IPS DF 19.7 (cell line): ENCODE data around the gene BBS1.
"Not testable (repeated sequence)": the region's sequence is repeated elsewhere in the genome, so short reads cannot be mapped to it uniquely, and the experiment has no call there.

ENCODE experiments used
- DNase-seq: peaks from one replicate; pipeline ENCODE4 v3.0.0-alpha.2; 2013; ENCODE audit warnings: low read depth, low spot score

BBS1 gene

DNA sequence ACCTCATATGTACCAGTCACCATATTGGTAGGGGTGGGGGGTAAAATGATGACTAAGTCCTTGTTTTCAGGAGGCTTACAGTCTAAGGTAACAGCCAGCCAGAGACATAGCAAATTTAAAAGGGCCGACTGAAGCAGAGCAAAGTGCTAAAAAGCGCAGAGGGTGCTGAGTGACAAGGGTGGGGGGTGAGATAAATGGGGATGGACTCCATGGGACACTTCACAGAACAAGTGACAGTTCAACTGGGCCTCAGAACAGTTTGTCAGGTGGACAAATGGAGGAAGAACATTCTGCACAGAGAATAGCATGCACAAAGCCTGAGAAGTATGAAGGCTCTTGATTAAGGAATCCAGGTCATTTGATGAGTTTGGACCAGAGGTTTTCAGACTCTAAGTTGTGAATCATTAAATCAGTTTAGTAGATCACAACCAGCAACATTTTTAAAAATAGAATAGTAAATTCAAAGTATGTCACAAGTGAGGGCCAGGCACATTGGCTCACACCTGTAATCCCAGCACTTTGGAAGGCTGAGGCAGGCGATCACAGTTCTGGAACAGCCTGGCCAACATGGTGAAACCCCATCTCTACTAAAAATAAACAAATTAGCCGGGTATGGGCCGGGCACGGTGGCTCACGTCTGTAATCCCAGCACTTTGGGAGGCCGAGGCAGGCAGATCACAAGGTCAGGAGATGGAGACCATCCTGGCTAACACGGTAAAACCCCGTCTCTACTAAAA, 14.0 kb downstream of the BBS1 start:
- DNase-seq, result no peak

DNA sequence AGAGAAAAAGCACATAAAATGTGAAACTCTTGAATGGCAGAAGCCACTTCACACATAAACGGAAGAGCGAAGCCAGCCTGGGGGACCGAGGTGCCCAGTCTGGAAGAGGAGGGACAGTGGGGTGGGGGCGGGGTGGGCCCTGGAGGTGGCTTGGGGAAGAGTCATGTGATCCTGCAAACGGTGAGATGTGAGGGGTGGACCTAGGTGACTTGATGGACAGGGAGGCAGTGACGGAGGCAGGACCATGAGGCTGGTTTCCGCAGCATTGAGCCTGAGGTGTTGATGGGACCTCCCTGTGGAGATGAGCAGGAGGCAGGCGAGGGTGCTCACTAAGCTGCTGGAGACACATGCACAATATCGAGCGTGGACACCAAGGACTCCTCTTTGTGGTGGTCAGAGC, 18.6 kb downstream of the BBS1 start:
- no peak for DNase-seq

DNA sequence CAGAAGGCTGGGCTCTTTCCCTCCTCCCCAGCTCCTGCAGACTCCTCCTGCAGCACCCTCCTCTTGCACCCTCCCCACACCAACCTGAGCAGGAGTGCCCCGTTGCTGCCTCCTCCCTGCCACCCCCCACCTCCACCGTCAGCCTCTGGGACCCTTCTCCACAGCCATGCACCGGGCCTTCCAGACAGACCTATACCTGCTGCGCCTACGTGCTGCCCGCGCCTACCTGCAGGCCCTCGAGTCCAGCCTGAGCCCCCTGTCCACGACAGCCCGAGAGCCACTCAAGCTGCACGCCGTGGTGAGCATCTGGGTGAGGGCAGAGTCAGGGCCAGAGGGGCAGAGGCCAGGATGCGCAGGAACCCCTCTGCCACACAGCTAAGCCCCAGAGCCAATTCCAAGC, 19.2 kb downstream of the BBS1 start:
- DNase-seq, result no peak

DNA sequence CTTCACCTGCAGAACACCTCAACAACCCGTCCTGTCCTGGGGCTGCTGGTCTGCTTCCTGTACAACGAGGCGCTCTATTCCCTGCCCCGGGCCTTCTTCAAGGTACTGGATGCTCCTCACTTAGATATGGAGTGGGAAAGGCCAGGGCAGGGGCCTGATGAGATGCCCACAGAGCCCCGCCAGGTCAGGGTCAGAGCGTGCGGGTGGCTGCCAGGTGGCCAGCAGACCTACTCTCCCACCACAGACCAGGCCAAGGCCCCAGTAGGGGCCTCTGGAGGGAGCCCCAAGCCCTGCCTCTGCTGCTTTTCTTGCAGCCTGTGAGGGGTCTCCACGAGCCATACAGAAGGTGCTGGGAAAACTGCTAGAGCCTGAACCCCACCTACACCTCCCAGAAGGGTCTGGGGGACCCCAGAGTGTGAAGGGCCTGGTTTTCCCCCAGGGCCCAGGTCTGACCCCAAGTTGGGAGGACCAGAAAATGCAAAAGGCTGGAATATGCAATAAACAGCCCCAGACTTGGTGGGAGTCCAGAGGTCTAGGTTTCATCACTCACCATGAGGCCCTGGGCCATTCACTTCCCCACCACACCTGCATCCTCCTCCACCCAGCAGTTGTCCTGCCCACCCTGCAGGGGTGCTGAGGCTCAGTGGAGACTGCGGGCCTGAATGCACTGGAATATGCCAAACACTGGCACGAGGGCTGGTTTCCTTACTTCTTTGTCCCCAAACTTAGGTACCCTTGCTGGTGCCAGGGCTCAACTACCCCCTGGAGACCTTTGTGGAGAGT, 20.7 kb downstream of the BBS1 start:
- DNase-seq, result no peak

DNA sequence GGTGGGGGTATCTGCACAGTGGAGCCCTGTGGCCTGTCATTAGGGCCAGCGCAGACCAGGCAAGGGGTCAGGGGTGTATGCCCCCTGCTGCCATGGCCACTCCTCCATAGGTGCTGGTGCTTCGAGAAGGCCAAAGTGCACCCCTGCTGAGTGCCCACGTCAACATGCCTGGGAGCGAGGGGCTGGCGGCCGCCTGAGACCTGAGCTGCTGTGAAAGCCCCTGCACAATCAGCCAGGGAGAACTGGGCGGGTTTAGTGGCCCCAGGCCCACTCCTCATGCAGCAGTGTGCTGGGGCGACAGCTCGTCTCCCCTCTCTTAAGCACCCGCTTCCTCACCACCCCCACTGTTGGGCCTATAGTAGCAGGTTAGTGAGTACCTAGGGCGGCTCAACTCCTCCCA, 21.4 kb downstream of the BBS1 start:
- no peak for DNase-seq

DNA sequence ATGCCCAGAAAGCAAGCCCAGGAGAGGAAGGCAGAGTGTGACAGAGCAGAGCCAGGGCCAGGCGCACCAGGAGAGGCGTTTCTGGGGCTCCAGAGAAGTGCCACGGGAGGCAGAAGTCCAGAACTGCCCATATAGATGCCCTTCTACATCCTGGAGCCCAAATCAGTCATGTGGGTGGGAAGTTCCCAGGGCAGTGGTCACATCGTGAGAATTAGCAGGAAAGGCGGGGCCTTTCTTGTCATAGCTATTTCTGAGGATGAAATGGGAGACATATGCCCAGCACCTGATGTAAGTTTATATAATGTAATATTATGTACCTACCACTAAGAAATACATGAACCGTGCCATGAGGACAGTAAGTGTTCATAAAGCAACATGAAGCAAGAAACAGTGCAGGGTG, 22.3 kb downstream of the BBS1 start:
- no peak for DNase-seq

DNA sequence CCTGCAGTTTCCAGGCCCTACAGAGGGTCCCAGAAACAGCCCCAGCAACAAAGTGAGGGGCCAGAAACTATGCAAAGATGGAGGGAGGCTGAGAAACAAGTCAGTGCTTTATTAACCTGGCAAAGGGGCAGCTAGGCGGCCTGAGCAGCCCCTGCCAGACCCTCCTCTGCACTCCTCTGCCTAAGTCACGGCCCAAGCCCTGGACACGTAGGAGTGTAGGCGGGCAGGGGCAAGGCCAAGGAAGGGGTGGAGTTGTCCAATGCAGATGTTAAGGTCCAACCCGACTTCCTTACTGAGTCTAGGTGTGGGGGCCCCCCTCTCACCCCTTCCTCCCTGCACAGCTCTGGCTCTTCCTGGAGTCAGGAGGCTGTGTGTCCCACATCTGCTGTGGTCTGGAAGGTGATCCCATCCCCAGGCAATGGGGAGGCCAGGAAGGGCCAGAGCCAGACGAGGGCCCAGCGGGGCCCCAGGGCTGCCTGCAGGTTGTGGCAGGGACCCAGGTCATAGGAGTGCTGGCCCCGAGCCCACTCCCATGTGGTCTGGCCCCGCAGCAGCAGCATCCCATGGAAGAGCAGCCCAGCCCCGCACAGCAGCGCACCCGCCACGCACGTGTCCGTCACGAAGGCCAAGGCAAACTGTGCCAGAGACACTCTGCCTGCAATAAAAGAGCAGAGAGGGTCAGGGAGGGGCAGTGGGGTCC, 28.9 kb downstream of the BBS1 start:
- no peak for DNase-seq

DNA sequence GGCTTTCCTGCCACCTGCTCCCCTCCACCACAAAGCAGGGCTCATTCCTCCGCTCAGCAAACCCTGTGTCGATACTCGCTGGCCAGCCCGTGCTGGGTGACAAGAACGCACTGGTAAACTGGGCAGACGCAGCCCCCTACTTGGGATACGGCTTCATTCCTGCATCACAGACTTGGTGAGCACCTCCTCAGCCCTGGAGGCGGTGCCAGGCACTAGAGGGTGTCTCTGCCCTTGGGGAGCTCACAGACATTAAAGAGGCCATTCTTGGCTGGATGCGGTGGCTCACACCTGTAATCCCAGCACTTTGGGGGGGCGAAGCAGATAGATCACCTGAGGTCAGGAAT, 29.4 kb downstream of the BBS1 start:
- DNase-seq, result no peak

DNA sequence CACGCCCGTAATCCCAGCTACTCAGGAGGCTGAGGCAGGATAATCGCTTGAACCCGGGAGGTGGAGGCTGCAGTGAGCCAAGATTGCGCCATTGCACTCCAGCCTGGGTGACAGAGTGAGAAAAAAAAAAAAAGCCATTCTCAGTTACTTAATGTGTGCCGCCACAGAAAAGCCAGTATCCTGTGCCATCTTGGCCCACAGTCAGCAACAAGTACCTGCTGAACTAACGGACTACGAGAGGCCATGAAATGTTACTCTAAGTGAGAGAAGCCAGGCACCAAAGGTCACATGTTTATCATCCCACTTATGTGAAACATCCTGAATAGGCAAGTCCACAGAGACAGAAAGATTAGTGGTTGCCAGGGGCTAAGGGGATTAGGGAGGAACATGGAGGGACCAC, 30.2 kb downstream of the BBS1 start:
- DNase-seq, result not testable (repeated sequence)

DNA sequence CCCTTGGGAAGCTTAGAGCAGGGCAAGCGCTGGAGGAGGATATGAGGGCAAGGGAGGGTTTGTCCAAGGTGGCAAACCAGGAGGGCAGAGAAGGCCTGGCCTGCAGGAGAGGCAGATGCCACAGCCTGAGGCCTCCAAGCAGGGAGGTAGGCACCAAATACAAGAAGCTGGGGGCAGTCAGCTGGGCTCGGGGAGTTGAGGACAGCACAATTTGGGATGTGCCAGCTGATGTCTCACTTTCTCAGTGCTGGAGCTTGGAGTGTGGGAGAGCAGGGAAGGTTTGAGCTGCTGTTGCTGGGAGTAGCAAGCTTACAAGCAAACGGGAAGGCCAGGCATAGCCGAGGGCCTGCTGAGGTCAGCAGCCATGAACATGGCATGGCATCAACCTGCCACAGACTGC, 31.5 kb downstream of the BBS1 start:
- no peak for DNase-seq

DNA sequence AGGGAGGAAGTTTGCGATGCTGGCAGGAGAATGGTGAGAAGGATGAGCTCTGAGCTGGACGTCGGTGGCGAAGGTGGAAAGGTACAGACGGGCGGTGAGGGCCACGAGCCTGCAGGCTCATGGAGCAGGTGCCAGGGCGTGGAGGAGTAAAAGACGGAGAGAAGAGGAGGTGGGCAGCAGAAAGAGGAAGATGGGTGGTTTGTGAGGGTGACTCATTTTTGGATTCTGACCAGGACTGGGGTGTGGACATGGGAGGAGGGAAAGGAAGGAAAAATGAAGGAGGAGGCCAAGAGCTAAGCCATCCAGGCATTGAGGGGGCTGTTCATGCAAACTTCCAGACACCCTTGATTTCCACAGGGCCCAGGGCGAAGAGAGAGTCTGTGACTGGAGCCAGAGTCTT, 31.9 kb downstream of the BBS1 start:
- no peak for DNase-seq

DNA sequence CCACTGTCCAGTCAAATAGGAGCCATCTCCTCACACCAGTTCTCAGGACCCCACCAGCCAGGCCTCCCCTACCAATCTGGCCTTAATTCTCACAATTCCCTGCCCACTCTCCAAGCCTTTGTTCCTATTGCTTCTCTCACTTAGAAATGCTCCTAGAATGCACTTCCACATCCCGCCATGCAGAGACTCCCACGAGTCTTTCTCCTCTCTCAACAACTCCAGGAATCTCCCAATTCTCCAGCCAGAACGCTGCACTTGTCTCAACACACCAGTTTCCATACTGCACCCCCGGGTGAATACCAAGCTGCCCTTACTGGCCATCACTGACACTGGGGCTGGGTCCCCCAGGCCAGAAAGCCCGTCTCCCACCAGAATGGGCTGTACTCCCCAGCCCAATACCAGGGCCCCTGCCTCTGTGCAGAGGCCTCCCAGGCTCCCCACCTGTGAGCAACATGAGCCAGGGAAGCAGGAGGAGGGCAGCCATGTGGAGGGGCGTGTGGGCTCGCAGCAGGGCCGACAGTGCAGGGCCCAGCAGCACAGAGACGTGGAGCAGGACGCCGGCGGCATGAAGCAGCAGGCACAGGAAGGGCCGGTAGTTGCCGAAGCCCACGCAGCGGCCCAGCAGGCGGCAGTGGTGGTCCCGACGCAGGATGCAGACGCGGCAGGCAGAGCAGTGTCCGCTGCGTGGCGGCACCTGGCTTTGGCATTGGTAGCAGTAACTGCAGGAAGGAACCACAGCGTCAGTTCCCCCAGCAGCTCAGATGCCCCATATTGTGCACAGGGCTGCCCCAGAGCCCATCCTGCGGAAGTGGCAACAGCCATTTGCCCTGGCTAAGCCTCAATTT, 33.0 kb downstream of the BBS1 start:
- no peak for DNase-seq

DNA sequence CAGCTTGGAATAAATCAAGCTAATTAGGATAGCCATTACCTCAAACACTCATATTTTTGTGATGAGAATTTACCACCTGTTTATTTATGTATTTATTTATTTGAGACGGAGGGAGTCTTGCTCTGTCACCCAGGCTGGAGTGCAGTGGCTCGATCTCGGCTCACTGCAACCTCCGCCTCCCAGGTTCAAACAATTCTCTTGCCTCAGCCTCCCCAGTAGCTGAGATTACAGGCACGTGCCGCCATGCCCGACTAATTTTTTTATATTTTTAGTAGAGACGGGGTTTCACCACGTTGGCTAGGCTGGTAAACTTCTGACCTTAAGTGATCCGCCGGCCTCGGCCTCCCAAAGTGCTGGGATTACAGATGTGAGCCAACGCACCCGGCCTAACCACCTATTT, 34.5 kb downstream of the BBS1 start:
- DNase-seq, result not testable (repeated sequence)

DNA sequence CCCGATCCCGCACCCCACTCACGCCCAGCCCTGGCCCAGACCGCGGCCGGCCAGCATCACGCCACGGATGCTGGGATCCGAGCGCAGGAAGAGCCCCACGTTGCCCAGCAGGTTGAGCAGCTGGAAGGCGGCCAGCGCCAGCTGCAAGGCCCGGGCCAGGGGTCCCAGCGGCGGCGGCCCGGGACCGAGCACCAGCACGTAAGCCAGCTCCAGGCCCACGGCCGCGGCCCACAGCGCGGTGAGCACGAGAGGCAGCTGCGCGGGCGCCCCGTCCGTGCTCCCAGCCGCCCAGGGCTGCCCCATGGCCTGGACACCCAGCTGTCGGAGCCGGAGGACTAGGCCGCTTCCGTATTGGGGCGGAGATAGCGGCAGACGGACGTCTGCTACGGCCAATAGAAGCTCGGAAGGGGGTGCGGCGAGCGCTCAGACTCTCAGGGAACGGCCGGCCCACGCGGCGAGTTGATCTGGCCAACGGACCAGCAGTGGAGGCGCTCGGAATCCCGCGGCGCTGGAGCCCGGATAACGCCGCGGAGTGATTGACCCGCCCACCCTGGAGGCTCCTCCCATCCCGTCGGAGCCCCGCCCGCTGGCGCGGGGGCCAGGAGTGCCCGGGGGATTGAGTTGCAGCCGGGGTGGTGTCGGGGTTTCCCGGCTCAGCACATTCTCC, 35.4 kb downstream of the BBS1 start, which contains the start of gene ZDHHC24:
ZDHHC24 (minus strand) TSS at position 348 of the 667 bp plus-strand sequence; CDS start at position 303, 45 bp downstream.
- peak; percentile 82 for DNase-seq

DNA sequence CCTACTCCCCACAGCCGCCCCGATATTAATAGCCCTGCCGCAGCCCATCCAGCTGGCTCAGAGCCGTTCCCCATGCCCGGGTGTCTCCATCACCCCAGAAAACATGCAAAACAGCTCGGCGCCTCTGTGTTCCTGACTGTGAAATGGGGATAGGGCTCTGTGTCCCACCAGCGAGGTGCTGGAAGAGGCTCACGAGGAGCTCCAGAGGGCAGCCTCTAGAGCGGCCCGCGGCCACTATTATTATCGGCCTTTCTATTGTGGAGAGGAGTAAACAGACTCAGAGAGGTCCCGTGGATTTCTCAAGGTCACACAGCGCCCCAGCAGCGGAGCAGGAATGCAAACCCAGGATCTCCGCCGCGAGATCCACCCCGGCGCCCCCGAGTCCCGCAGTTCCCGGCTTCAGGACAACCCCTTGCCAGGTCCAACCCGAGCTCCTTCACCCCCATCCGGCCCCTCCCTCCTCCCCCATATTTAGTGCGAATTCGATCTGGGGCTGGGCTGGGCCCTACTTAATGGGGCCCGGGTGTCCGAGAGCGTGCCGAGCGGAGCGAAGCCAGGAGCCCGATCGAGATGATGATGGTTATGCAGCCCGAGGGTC, 36.0 kb downstream of the BBS1 start, which contains the start of gene ACTN3:
ACTN3 (plus strand) TSS at position 536 of the 598 bp plus-strand sequence; CDS start at position 571, 35 bp downstream.
- peak; percentile 50 for DNase-seq

DNA sequence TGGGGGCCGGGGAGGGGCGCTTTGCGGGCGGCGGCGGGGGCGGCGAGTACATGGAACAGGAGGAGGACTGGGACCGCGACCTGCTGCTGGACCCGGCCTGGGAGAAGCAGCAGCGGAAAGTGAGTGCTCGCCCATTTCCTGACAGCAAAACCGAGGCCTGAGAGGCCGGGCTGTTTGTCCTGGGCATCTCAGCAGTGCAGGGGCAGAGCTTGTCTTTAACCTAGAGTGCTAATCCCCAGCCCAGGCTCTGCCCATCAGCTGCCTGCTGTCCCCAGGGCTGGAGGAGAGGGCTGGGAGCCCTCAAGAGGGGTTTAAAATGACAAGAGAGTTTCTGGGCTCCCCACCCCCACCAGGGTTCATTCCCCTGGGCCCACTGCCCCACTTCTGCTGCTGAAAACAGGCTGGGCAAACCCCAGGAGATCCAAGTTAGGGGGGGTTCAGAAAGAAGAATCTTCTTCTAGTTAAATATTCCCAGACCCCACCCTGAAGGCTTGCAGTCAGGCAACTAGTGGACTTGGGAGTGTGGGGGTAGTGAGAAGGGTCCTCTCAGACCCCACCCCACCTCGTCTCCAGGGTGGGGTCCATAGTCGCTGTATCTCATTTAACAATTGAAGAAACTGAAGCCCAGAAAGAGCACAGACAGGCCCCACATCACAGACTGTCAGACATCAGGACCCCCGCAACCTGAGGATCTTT, 36.7 kb downstream of the BBS1 start:
- DNase-seq, result no peak

DNA sequence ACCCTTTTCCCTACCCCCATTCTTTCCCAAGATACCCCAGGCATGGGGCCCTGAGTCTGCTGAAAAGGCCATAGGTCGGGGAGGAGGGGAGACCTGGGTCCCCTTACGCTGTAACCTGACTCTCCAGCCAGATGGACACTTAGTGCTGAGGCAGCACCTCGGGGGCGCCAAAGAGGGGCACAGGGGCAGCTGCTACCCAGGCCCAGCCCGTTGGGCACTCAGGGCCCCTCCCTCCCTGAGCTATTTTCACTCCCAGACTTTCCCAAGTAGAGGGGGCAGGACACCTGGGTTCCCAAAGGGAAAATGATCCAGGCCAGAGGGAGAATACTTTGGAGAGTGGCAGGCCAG, 37.2 kb downstream of the BBS1 start:
- DNase-seq, result no peak

DNA sequence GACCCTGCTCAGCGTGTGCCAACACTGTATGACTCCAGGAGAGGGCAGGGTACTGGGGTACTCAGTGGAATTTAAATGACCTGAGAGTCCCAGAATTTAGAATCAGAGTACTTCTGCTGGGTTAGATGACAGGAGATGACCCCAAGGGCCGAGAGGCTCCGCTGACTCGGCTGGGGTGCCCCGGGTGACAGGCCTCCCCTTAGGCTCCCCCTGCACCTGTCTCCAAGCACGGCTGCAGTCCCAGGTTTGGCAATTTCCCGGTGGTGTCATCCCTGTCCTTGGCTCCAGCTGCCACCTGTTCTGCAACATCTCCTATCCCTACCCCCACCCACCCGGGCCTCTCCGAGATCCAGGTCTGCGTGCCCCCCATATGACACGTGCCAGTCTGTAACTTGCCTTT, 37.6 kb downstream of the BBS1 start:
- DNase-seq, result no peak

DNA sequence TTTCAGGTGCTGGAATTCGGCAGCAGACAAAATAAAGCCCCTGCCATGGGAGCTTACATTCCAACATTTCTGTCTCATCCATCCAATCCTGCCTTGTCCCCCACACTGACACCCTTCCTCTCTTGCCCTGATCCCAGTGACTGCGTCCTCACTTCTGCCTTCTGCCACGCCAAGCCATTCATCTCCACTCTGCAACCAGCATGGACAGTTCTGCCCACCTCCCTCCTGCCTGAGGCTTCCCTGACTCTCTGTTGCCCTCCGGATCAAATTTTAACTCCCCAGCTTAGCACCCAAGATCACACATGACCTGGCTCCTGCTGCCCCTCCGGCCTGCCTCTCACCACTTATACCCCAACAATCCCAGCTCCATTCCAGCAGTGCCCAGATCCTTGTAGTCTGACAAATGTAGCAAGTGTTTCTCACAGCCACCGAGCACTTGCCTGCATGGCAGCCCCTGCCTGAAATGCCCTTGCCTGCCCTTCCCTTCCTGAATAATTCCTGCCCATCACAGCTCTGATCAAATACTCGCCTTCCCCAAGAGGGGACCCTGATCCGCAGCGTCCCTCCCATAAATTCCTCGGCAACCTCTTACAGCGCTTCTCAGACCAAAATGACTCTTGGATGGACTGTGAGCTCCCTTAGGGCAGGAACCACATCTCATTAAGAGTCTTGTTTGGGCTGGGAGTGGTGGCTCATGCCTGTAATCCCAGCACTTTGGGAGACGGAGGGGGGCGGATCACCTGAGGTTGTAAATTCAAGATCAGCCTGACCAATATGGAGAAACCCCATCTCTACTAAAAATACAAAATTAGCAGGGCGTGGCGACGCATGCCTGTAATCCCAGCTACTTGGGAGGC, 38.6 kb downstream of the BBS1 start:
- no peak for DNase-seq
